SK-N-SH treated with all-trans-retinoic acid at 6 μM for 48 hours (cell line): ENCODE measurements around the gene CLEC20A.

Experiments
- CREB5 ChIP-seq: fragments of 250-450 bp; sonication (Bioruptor Pico); IDR thresholded peaks from 2 replicates; pipeline ENCODE4 v1.5.1; 2020; ENCODE audit warnings: low read depth, mild to moderate bottlenecking, moderate library complexity
- CSRNP3 ChIP-seq: fragments of 250-450 bp; sonication (Bioruptor Pico); IDR thresholded peaks from 2 replicates; pipeline ENCODE4 v1.5.1; 2021; ENCODE audit warnings: mild to moderate bottlenecking, moderate library complexity
- GLIS3 ChIP-seq: fragments of 250-450 bp; sonication (Bioruptor Pico); IDR thresholded peaks from 2 replicates; pipeline ENCODE4 v1.5.0; 2020; ENCODE audit warnings: mild to moderate bottlenecking, moderate library complexity
- PATZ1 ChIP-seq: fragments of 250-450 bp; sonication (Bioruptor Pico); IDR thresholded peaks from 2 replicates; pipeline ENCODE4 v1.8.0; 2020; ENCODE audit warnings: mild to moderate bottlenecking, moderate library complexity, borderline replicate concordance
- POU6F1 ChIP-seq: fragments of 250-450 bp; sonication (Bioruptor Pico); IDR thresholded peaks from 2 replicates; pipeline ENCODE4 v1.8.0; 2021; ENCODE audit warnings: low read depth, mild to moderate bottlenecking, moderate library complexity, borderline replicate concordance
- RARB ChIP-seq: fragments of 250-450 bp; sonication (Bioruptor Pico); IDR thresholded peaks from 2 replicates; pipeline ENCODE4 v1.8.0; 2021; ENCODE audit warnings: mild to moderate bottlenecking, moderate library complexity
- ZFP30 ChIP-seq: fragments of 450-650 bp; formaldehyde crosslinking; IDR thresholded peaks from 2 replicates; pipeline ENCODE4 v1.5.0; 2022; ENCODE audit warnings: mild to moderate bottlenecking, moderate library complexity

- TF ChIP-seq RARB: no peak
- TF ChIP-seq PATZ1 (CRISPR knock-in tag): no peak
- no peak for TF ChIP-seq CSRNP3 (CRISPR knock-in tag)
- TF ChIP-seq GLIS3: no peak
- TF ChIP-seq CREB5 (CRISPR knock-in tag): no peak
- no peak for TF ChIP-seq POU6F1 (CRISPR knock-in tag)
- no peak for TF ChIP-seq ZFP30 (CRISPR knock-in tag)
These were observed 37.5 kb upstream of the CLEC20A start for GRCh38 chr1:178534137-178534868.
